Nephron progenitor cell (in vitro differentiated cells): Measurements from ENCODE around the gene ZBTB37.

Experiments used
- DNase-seq: peaks from one replicate; pipeline ENCODE4 v3.0.0; 2021
- H3K27ac Mint-ChIP-seq: 2 replicates; pipeline ENCODE4 v1.8.0; 2021; ENCODE audit warnings: mild to moderate bottlenecking, moderate library complexity, mixed read lengths
- H3K27me3 Mint-ChIP-seq: 2 replicates; pipeline ENCODE4 v1.8.0; 2021; ENCODE audit warnings: mild to moderate bottlenecking, low read depth, mixed read lengths; ENCODE audit not compliant: poor library complexity
- H3K36me3 Mint-ChIP-seq: 2 replicates; pipeline ENCODE4 v1.8.0; 2021; ENCODE audit warnings: low read depth, mixed read lengths
- H3K4me1 Mint-ChIP-seq: 2 replicates; pipeline ENCODE4 v1.8.0; 2021; ENCODE audit warnings: mixed read lengths
- H3K4me3 Mint-ChIP-seq: 2 replicates; pipeline ENCODE4 v1.8.0; 2021; ENCODE audit warnings: mild to moderate bottlenecking, moderate library complexity, mixed read lengths
- H3K9me3 Mint-ChIP-seq: 2 replicates; pipeline ENCODE4 v1.8.0; 2021; ENCODE audit warnings: mild to moderate bottlenecking, moderate library complexity, mixed read lengths
- TF ChIP-seq, protein P1 (sequence below): fragments of 200-600 bp; sonication (generic); IDR thresholded peaks from 2 replicates; pipeline ENCODE4 v1.5.0; 2021; ENCODE audit warnings: antibody characterized with exemption

ZBTB37 gene

GRCh38 chr1:173863224-173864161, 4.7 kb upstream of the ZBTB37 start:
- TF ChIP-seq, protein P1, sequence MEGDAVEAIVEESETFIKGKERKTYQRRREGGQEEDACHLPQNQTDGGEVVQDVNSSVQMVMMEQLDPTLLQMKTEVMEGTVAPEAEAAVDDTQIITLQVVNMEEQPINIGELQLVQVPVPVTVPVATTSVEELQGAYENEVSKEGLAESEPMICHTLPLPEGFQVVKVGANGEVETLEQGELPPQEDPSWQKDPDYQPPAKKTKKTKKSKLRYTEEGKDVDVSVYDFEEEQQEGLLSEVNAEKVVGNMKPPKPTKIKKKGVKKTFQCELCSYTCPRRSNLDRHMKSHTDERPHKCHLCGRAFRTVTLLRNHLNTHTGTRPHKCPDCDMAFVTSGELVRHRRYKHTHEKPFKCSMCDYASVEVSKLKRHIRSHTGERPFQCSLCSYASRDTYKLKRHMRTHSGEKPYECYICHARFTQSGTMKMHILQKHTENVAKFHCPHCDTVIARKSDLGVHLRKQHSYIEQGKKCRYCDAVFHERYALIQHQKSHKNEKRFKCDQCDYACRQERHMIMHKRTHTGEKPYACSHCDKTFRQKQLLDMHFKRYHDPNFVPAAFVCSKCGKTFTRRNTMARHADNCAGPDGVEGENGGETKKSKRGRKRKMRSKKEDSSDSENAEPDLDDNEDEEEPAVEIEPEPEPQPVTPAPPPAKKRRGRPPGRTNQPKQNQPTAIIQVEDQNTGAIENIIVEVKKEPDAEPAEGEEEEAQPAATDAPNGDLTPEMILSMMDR = no peak
- H3K27me3 Mint-ChIP-seq = peaks cover 4% of the 10 kb centered on the region
- H3K36me3 Mint-ChIP-seq = peaks cover 57% of the 10 kb centered on the region
- H3K27ac Mint-ChIP-seq = peak overlapping the region; percentile 84
- H3K9me3 Mint-ChIP-seq = no peaks in the 10 kb centered on the region
- DNase-seq = no peak
- peak overlapping the region; percentile 62 for H3K4me3 Mint-ChIP-seq
- peaks cover 34% of the 10 kb centered on the region for H3K4me1 Mint-ChIP-seq

GRCh38 chr1:173864179-173864867, 3.9 kb upstream of the ZBTB37 start:
- no peak for DNase-seq
- Mint-ChIP-seq H3K4me1 (peaks cover 41% of the 10 kb centered on the region), H3K27me3 (peaks cover 4% of the 10 kb centered on the region), H3K4me3 (peak overlapping the region; percentile 94), H3K36me3 (peaks cover 56% of the 10 kb centered on the region), H3K9me3 (no peaks in the 10 kb centered on the region), H3K27ac (peak overlapping the region; percentile 88)
- TF ChIP-seq, protein P1 = no peak

DNA sequence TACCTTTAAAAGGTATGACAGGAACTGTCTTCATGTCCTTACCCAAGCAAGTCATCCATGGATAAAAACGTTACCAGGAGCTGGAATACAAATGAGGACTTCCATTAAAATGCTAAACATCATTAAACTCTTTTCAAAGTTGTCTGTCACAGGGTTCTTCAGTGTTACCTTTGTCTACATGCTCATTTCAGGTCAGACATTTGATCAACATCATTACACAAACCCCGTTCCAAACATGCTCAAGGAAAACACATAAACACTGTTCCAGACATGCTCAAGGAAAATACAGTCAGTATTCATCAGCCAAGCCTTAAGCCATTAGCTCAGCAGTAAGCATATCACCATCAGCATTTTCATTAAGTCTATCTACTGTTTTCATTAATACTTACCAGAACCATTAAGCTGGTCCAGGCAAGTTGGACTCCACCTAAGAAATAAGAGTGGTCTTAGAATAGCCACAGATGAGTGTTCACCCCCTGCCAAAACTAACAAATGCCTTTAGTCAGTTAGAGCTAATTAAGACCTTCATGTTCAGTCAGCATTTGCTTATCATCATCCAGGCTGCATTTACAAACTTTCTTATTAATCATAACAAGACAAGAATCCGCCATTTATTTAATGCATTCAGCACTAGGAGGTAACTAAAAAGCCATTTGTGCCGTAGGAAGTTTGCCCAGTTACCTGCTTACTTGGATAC, 2.6 kb upstream of the ZBTB37 start:
- Mint-ChIP-seq H3K36me3 (peaks cover 51% of the 10 kb centered on the region), H3K27me3 (peaks cover 4% of the 10 kb centered on the region), H3K9me3 (no peaks in the 10 kb centered on the region), H3K27ac (peak overlapping the region; percentile 99), H3K4me1 (peaks cover 48% of the 10 kb centered on the region), H3K4me3 (peak overlapping the region; percentile 94)
- no peak for DNase-seq
- TF ChIP-seq, protein P1 = no peak

DNA sequence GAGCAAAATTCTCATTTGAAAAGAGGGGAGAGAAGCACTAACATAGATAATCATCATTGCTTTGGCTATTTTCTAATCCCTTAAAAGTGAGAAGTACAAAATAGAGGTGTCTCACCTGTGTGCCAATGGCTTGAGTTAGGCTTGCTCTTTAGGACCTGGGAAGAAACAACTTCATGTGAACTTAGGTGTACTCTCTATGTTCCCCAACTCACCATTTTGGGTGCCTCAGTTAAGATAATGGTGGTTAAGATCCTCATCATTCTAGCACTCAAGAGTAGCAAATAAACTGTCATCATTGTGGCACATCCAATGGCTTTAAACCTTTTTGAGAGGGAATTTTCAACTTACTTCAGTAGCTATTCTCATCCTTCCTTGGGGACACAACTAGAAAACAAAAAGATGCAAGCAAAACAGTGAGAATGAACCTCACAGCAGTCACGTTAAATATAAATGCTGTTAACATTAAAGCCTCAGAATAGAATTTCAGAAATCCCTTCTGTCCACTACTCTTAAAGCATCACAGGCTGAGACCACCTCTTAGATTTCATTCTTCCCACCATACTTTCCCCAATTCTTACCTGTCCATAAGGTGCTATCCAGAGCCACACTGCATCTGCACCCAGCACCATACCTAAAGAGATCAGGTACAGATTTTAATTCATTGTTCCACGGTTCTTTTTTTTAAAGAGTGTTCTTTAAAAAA, 1.6 kb upstream of the ZBTB37 start:
- Mint-ChIP-seq H3K4me1 (peaks cover 55% of the 10 kb centered on the region), H3K27ac (peak overlapping the region; percentile 99), H3K27me3 (peaks cover 4% of the 10 kb centered on the region), H3K36me3 (peaks cover 57% of the 10 kb centered on the region), H3K9me3 (no peaks in the 10 kb centered on the region), H3K4me3 (peak overlapping the region; percentile 94)
- TF ChIP-seq, protein P1 = no peak
- no peak for DNase-seq

- peaks cover 59% of the 10 kb centered on the region for H3K4me1 Mint-ChIP-seq
- DNase-seq = no peak
- H3K4me3 Mint-ChIP-seq = peak overlapping the region; percentile 94
- H3K36me3 Mint-ChIP-seq = peaks cover 55% of the 10 kb centered on the region
- H3K27ac Mint-ChIP-seq = peak overlapping the region; percentile 99
- TF ChIP-seq, protein P1 = no peak
- no peaks in the 10 kb centered on the region for H3K9me3 Mint-ChIP-seq
- peaks cover 4% of the 10 kb centered on the region for H3K27me3 Mint-ChIP-seq
These were observed 933 bp upstream of the ZBTB37 start for GRCh38 chr1:173867141-173867752.
